HUES48 (cell line): ENCODE results near the gene TPM2.
A peak's percentile ranks its signal among the peaks of the same experiment; 100 is the strongest.

ENCODE experiments used
- H3K27ac ChIP-seq: one replicate; pipeline ENCODE4 v1.7.0; 2013; ENCODE audit warnings: low read depth, low read length, inconsistent platforms
- H3K27me3 ChIP-seq: 2 replicates; pipeline ENCODE4 v1.6.1; 2013; ENCODE audit warnings: mild to moderate bottlenecking, low read length; ENCODE audit not compliant: control insufficient read depth, insufficient read depth
- H3K36me3 ChIP-seq: 2 replicates; pipeline ENCODE4 v1.6.1; 2013; ENCODE audit warnings: low read length; ENCODE audit not compliant: control insufficient read depth, insufficient read depth
- H3K4me1 ChIP-seq: 2 replicates; pipeline ENCODE4 v1.6.1; 2013; ENCODE audit warnings: mild to moderate bottlenecking, low read length; ENCODE audit not compliant: control insufficient read depth, insufficient read depth
- H3K4me3 ChIP-seq: 2 replicates; pipeline ENCODE4 v1.5.1; 2013; ENCODE audit warnings: mild to moderate bottlenecking, low read depth, low read length
- H3K9ac ChIP-seq: 2 replicates; pipeline ENCODE4 v1.6.1; 2013; ENCODE audit warnings: mild to moderate bottlenecking, low read depth, low read length, moderate library complexity
- H3K9me3 ChIP-seq: 2 replicates; pipeline ENCODE4 v1.6.1; 2013; ENCODE audit warnings: low read length; ENCODE audit not compliant: control insufficient read depth, insufficient read depth

Gene TPM2

GRCh38 chr9:35669331-35670145, 20.2 kb downstream of the TPM2 start:
- no peaks in the 10 kb centered on the region for H3K9me3 ChIP-seq
- H3K4me3 ChIP-seq: no peak overlapping the region
- H3K36me3 ChIP-seq: no peaks in the 10 kb centered on the region
- no peak overlapping the region for H3K27ac ChIP-seq
- H3K9ac ChIP-seq: no peak overlapping the region
- H3K27me3 ChIP-seq: no peaks in the 10 kb centered on the region
- peaks cover 3% of the 10 kb centered on the region; the same call in 1 of the 2 replicates for H3K4me1 ChIP-seq

DNA sequence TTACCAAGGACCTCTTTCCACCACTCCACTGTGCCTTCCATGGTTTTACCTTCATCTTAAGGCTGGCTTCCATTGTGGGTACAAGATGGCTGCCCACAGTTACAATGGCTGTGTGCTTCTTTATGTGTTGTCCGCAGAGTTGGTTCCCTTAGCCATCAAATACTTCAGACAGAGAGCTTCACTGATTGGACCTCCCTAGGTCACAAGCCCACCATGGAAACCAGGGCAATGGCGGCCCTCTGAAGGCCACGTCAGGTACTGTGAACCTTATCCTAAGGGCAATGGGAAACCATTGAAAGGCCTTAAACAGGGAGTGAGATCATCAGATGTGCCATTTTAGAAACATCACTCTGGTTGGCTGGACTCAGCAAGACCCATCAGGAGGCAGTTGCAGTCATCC, 21.8 kb downstream of the TPM2 start:
- Histone ChIP-seq H3K9me3 (no peaks in the 10 kb centered on the region), H3K27me3 (no peaks in the 10 kb centered on the region), H3K36me3 (peaks cover 7% of the 10 kb centered on the region), H3K9ac (no peak overlapping the region), H3K4me1 (peaks cover 10% of the 10 kb centered on the region), H3K27ac (no peak overlapping the region), H3K4me3 (no peak overlapping the region)

GRCh38 chr9:35666549-35666948, 23.2 kb downstream of the TPM2 start:
- no peak overlapping the region for H3K4me3 ChIP-seq
- H3K4me1 ChIP-seq: peaks cover 10% of the 10 kb centered on the region
- no peak overlapping the region for H3K9ac ChIP-seq
- H3K27ac ChIP-seq: no peak overlapping the region
- peaks cover 21% of the 10 kb centered on the region for H3K36me3 ChIP-seq
- H3K27me3 ChIP-seq: no peaks in the 10 kb centered on the region
- H3K9me3 ChIP-seq: no peaks in the 10 kb centered on the region

DNA sequence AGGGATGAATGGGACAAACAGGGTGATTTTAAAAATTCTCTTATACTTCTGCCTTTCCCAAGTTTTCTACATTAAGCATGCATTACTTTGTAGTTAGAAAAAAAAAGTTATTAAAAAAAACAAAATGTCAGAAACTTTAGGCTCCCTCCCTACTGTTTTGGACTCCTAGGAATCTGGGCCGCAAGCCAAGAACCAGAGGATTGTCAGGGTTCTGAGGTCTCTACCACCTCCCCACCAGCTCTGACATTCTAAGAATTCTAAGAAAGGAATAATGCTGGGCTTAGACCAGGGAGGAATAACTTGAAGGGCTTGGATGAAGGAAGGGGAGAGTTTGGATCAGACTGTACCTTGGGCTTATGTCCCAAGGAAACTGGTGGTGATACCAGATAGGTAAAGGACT, 23.7 kb downstream of the TPM2 start:
- H3K4me3 ChIP-seq: no peak overlapping the region
- H3K27ac ChIP-seq: no peak overlapping the region
- peaks cover 10% of the 10 kb centered on the region for H3K4me1 ChIP-seq

GRCh38 chr9:35665471-35665818, 24.3 kb downstream of the TPM2 start:
- peaks cover 10% of the 10 kb centered on the region for H3K4me1 ChIP-seq
- H3K9ac ChIP-seq: no peak overlapping the region
- H3K27ac ChIP-seq: peak overlapping the region; percentile 77
- H3K9me3 ChIP-seq: no peaks in the 10 kb centered on the region
- H3K27me3 ChIP-seq: no peaks in the 10 kb centered on the region
- peaks cover 32% of the 10 kb centered on the region for H3K36me3 ChIP-seq
- peak overlapping the region; percentile 87 for H3K4me3 ChIP-seq

More for the DNA sequence above, 23.7 kb downstream of the TPM2 start:
- Histone ChIP-seq H3K9me3 (no peaks in the 10 kb centered on the region), H3K27me3 (no peaks in the 10 kb centered on the region), H3K36me3 (peaks cover 26% of the 10 kb centered on the region), H3K9ac (no peak overlapping the region)

- Histone ChIP-seq H3K9me3 (no peaks in the 10 kb centered on the region), H3K27ac (peak within 1 kb of the TSS; percentile 77), H3K27me3 (no peaks in the 10 kb centered on the region), H3K9ac (peak within 1 kb of the TSS; percentile 72), H3K4me3 (peak within 1 kb of the TSS; percentile 87), H3K36me3 (peaks cover 37% of the 10 kb centered on the region), H3K4me1 (peaks cover 10% of the 10 kb centered on the region)
These were observed 24.9 kb downstream of the TPM2 start, which contains the start of gene ARHGEF39 for GRCh38 chr9:35664531-35665470. ARHGEF39 (minus strand) TSS chr9:35665195; CDS start chr9:35665169, 26 bp downstream.

- H3K27ac ChIP-seq: no peak overlapping the region
- peaks cover 16% of the 10 kb centered on the region for H3K4me1 ChIP-seq
- H3K9ac ChIP-seq: no peak overlapping the region
- no peaks in the 10 kb centered on the region for H3K27me3 ChIP-seq
- H3K36me3 ChIP-seq: peaks cover 37% of the 10 kb centered on the region
- no peaks in the 10 kb centered on the region for H3K9me3 ChIP-seq
- no peak overlapping the region for H3K4me3 ChIP-seq
These were observed 27.3 kb downstream of the TPM2 start for GRCh38 chr9:35662437-35662836.

- no peaks in the 10 kb centered on the region for H3K9me3 ChIP-seq
- H3K36me3 ChIP-seq: peaks cover 37% of the 10 kb centered on the region
- H3K9ac ChIP-seq: no peak overlapping the region
- H3K4me3 ChIP-seq: no peak overlapping the region
- 0 out of 2 replicates have a peak, but pooled peaks cover 3% of the 10 kb centered on the region for H3K27me3 ChIP-seq
- H3K4me1 ChIP-seq: peaks cover 19% of the 10 kb centered on the region
- peak overlapping the region; percentile 18 for H3K27ac ChIP-seq
These were observed 27.9 kb downstream of the TPM2 start for GRCh38 chr9:35661756-35662350.

DNA sequence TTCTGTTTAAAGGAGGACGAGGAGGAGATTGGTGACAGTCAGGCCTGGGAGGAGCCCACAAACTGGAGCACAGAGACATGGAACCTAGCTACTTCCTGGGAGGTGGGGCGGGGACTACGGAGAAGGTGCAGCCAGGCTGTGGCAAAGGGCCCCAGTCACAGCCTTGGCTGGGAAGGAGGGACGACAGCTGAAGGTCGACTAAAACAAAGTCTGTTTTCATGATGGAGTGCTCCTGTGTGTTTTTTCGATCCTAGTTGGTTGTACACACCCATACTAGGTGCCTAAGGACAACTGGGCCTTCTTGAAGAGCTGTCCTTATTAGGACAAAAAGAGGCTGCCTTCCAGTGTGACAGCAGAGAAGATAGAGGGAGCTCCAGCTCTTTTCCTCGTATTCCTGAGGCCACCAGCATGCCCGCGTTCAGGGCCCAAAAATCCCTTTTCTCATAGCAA, 28.7 kb downstream of the TPM2 start:
- no peak overlapping the region for H3K4me3 ChIP-seq
- peaks cover 20% of the 10 kb centered on the region for H3K4me1 ChIP-seq
- no peak overlapping the region for H3K9ac ChIP-seq
- H3K27me3 ChIP-seq: 0 out of 2 replicates have a peak, but pooled peaks cover 7% of the 10 kb centered on the region
- peaks cover 37% of the 10 kb centered on the region for H3K36me3 ChIP-seq
- no peaks in the 10 kb centered on the region for H3K9me3 ChIP-seq
- peak overlapping the region; percentile 54 for H3K27ac ChIP-seq

GRCh38 chr9:35659340-35659739, 30.4 kb downstream of the TPM2 start:
- H3K36me3 ChIP-seq: peaks cover 37% of the 10 kb centered on the region
- peak overlapping the region; percentile 92 for H3K4me3 ChIP-seq
- H3K4me1 ChIP-seq: peaks cover 15% of the 10 kb centered on the region
- H3K27ac ChIP-seq: peak overlapping the region; percentile 99
- 0 out of 2 replicates have a peak, but pooled peaks cover 8% of the 10 kb centered on the region for H3K27me3 ChIP-seq
- H3K9ac ChIP-seq: no peak overlapping the region
- H3K9me3 ChIP-seq: no peaks in the 10 kb centered on the region
